ENCODE measurements around the gene NF1. TPM values are rescaled to one million over a fixed set of nuclear protein-coding genes. Genes with fewer than 3 reads are reported as not detected.
"Not testable (repeated sequence)": the region's sequence is repeated elsewhere in the genome, so short reads cannot be mapped to it uniquely, and the experiment has no call there.

The NF1 gene
- total RNA-seq, 1 experiment from 2014 or later: 33.6 TPM

DNA sequence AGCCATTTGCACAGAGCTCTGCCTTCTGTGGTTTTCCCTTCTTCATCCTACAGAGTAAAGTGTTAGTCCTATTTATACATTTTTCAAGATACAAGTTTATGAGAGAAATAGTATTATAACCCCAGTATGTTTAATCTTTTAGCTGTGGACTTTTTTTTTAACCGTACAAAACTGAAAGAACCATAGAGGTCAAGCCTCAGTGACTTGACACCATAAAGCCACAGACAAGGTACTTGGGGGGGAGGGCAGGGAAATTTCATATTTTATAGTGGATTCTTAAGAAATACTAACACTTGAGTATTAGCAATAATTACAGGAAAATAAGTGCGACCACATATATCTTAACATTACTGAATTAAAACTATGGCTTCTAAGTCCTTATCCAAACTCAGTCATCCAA, 279.7 kb downstream of the NF1 start:
- no peak for DNase-seq (ENCODE audit: extremely low read depth, low read depth)

DNA sequence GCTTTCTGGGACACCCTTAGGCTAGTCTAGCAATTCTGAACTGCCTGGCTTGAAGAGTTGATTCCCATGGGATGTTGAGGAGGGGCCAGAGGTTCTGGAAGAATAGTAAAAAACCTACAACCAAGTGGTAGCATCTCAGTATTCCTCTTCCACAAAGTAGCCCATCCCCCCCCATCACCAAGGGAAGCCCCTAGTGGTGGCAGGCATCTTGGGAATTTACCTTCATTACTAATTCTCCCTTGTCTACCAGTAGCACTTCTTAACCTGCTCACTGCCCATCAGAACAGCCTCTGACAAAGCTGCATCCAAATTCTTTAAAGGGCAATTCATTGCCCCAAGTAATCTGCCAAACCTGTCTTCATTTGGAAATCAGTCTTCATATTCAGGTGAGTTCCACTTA, 283.9 kb downstream of the NF1 start:
- DNase-seq (ENCODE audit: extremely low read depth, low read depth): no peak

DNA sequence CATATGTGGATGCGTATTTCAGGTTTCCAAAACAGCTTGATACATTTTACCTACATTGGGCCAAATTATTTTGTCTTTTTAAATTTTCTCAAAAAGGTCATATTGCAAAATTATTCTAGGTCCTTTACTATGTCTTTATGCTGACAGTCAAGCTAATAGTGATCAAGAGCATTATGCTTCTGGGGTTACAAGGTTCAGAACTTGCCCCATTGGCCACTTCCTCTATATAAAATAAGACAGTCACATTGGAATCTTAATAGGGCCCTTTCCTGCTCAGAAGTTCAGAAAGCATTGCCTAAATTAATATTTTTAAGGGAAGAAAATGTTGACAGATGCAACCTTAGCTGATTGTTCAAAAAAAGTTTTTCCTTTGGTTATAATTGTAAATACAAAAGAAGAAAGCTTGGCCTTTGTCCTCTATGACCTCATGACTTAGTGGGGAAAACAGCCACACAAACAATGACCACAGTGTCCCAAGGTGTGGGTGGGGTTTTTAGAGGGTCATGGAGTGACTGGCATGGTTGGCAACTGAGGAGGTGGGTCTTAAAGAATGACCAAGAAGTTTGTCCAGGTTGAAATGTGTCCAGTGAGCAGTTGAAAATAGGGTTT, 284.9 kb downstream of the NF1 start:
- DNase-seq (ENCODE audit: extremely low read depth, low read depth): no peak

DNA sequence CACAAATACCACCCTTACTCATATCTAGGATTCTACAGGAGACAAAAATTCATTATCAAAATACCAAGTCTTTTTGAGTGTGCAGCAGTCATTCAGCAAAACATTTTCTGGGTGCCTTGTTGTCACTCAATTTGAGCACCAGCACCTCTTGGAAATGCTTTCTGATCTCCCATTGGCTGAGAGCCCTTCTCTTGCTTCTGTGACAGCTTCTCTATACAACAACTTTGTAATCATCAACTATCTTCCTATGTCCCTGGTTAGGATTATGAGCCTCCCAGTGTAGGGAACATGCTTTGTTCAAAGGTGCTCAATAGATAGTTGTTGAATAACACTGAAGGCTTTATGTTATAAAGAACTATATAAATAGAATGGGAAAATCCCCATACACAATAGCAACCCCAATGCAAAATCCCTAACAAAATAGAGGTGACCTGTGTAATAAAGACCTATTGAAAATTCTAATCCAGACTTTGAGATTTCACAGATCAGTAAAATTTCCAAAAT, 286.4 kb downstream of the NF1 start:
- DNase-seq (ENCODE audit: extremely low read depth, low read depth): no peak

DNA sequence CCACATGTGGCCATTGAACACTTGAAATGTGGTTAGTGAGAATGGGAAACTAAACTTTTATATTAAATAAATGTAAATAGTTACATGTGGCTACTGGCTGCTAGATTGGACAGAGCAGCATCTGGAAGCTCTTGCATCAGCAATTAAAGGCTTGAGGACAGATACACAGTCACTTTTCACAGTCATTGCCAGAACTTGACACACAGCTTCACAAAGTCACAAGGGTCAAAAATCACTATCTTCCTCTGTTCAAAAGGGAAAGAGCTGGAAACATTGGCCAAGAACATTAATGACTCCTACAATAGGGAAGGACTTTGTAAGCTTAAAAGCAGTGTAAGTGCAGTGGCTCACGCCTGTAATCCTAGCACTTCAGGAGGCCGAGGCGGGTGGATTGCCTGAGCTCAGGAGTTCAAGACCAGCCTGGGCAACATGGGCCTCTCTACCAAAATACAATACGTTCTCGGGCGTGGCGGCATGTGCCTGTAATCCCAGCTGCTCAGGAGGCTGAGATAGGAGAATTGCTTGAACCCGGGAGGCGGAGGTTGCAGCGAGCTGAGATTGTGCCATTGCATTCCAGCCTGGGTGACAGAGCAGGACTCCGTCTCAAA, 288.0 kb downstream of the NF1 start:
- not testable (repeated sequence) for DNase-seq (ENCODE audit: extremely low read depth, low read depth)

DNA sequence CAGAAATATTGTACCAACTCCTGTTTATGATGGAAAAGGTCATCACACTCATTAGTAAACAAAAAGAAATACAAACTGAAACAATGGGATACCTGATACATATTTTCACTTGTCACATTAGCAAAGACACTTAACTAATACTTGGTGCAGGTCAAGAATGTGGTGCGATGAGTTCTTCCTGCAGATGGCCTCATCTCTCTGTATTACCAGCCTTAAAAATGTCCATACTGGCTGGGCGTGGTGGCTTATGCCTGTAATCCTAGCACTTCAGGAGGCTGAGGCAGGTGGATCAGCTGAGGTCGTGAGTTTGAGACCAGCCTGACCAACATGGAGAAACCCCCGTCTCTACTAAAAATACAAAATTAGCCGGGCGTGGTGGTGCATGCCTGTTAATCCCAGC, 288.7 kb downstream of the NF1 start:
- DNase-seq (ENCODE audit: extremely low read depth, low read depth): not testable (repeated sequence)

DNA sequence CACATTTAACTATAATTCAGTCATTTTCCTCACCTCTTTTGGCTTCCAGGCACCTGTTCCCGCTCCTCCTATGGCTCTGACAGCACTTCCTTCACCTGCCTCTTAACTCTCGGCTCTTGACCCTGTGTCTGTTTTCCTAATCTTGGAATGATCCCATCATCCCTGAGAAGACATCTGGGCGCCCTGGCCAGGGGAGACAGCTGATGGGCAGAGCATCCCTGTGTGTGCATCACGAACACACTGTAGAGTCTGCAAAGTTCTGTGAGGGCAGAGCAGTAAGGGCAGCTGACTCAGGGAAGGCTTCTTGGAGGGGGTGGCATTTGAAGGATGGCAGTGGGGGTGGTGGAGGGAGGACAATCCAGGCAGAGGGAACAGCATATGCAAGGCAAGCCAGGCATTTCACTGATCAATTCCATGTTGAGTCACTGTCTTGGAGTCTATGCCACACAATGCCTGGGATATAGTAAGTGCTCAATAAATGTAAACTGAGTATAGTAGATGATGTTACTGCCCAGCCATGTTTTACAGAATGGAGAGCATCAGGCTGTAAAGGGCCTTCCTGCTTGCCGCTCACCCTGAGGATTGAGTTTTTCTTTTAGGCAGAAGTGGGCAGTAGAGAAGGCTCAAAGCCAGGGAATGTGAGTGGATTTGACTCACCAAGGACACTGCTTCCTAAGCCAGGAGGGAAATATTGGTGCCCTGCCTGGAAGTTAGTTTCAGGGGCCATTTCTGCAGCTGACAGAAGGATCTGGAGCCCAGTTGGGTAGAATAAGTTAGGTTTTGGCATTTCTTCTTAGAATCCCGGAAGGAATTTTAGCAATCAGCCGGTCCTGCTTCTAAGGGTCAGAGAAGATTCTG, 290.9 kb downstream of the NF1 start:
- no peak for DNase-seq (ENCODE audit: extremely low read depth, low read depth)

DNA sequence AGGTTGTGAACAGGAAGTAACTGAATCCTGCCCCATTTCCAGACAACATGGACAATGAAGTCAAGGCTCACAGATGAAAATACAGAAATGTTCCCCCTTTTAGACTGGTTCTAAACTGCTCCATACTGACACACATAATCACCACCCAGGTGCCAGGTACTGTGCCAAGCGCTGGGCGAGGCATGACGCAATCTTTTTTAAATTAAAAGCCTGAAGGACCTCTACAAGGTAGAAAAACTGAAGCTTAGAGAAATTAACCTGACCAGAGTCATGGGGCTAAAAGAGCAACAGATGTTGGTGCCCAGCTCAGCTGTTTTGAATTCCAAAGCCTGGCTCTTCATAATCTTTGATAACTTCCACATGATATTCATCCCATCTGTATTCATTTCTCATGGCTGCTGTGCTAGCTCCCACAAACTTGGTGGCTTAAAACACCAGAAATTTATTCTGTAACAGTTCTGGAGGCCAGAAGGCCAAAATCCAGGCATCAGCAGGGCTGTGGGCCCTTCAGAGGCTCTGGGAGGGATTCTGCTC, 291.8 kb downstream of the NF1 start:
- no peak for DNase-seq (ENCODE audit: extremely low read depth, low read depth)

DNA sequence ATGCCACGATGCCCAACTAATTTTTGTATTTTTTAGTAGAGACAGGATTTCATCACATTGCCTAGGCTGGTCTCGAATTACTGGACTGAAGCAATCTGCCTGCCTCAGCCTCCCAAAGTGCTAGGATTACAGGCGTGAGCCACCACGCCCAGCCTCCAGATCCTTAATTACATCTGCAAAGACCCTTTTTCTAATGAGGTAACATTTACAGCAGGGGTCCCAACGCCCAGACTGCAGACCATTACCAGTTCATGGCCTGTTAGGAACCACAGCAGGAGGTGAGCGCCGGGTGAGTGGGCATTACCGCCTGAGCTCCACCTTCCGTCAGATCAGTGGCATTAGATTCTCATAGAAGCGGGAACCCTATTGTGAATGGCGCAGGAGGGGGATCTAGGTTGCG, 292.7 kb downstream of the NF1 start:
- DNase-seq (ENCODE audit: extremely low read depth, low read depth): no peak

DNA sequence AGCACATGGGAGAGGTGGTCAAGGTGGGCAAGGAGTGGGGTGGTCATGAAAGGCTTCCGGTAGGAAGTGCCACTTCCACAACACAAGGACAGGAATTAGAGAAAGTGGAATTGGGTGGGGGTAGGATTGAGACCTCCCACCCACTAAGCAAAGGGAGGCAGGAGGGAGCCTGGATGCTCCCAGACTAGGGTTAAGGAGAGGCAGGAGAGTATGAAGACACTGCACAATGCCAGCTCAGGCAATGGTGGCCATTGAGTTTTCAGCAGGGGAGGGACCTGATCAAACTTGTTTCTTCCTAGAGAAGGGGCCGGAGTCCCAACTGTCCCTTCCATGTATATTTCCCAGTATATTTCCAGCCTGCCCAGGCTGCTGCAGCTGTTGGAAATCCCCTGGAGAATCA, 293.6 kb downstream of the NF1 start:
- DNase-seq (ENCODE audit: extremely low read depth, low read depth): no peak

DNA sequence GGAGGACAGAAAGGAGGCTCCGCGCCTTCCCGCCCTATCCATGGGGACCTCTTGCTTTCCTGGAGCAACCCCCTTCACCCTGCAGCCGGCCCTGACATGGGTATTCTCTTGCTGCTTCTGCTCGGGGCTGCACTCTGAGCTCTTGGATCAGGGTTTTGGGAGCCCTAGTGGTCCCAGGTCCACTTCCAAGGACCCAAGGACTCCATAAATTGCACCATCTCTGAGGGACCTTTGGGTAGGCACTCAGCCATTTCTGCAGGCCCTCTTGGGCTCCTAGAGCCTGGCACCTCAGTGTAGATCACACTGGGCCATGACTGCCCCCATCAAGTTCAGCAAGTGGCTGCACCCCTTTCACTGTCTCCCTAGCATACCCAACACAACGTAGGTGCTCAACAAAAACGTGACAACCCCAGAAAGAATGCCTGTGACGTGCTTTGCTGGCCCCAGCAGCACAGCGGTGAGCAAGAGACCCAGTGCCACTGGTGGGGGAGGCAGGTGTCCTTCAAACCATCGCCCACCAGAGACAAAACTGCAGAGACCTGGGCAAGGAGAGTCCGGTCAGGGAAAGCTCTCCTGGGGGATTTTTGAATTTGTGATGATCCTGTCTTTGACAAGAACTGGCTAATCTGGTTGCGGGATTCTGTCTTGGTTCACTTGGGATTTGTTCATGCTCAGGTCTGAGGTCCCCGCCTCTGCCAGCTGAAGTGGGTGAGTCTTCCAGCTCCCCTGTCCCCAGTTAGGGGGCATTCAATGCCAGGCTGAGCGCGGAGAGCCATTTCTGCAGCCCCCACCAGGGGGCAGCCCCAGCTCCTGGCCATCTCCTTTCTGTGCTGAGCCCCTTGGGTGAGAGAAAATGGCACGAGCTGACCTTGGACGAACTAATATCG, 294.2 kb downstream of the NF1 start:
- peak; percentile 24 for DNase-seq (ENCODE audit: extremely low read depth, low read depth)

DNA sequence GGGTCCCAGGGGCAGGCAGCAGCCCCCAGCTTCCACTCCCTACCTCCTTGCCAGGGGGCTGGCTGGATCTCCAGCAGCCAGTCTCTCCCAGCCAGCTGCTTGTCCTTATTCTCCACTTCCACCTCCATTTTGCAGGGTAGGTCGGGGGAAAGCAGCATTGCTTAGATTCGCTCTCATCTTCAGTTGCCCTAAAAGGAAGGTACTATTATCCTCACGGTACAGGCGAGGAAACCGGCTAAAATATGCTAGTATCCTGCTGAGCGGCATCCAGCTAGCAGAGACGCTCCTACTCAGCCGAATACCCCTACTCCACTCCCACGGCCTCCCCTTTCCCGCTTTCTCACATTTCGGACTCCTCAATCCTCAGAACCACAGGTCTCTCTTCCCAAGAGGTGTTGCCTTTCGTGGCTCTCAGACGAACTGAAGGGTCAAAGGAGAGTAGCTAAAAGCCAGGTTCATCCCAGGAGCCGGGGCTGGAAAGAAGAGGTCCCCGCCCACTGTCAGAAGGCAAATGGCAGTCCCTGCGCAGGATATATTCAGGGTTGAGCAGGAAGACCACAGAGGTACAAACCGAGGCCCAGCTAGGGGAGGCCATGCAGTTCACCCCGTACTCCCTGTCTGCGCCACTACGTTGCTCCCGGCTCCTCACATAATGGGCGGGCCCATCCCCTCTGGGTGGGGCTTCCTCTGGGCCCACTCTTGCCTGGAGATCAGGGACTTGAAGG, 295.0 kb downstream of the NF1 start:
- no peak for DNase-seq (ENCODE audit: extremely low read depth, low read depth)

DNA sequence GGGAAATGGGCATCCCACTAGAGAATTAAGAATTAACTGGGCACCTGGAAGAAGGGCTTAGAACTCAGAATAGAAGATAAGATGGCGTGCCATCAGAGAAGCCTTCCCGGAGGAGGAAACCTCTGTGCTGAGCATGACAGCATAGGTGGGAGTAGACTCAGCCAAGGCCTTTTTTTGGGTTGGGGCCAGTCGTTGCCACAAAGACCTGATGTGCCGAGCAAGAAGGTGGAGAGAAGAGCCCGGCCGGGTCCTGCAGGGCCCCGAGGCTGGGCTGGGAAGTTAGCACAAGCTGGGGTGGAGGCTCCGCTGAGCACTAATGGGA, 295.6 kb downstream of the NF1 start:
- DNase-seq (ENCODE audit: extremely low read depth, low read depth): no peak

DNA sequence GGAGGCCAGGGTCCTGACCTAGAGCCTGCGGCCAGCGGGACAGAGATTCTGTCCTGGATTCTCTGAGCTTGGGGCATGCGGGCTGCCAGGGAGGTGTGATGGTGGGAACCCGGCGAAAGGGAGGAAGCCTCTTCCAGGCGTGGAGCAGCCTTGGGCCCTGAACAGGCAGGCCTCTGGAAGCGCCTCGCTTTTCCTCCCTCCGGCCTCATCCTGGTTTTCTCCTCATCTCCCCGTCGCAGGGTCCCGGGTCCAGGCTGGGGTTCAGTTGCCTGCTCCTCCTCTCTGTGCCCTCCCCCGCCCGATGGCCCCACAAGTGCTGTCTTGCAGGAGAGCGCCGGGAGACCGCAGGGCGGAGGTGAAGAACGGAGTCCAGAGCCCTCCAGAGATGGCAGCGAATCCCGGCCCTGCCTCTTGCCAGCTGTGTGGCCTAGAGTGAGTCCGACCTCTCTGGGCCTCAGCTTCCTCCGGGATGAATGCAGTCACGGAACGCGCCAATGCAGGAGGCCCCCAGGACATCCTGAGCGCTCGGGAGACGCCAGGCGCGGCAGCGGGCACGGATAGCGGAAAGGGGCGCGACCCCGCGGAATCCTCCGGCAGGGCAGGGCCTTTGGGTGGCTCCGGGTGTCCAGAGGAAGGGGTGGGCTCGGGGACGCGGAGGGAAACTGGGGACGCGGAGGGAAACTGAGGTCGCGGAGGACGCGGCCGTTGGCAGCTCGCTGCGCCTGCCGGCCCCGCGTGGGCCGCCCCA, 296.1 kb downstream of the NF1 start:
- DNase-seq (ENCODE audit: extremely low read depth, low read depth): no peak

DNA sequence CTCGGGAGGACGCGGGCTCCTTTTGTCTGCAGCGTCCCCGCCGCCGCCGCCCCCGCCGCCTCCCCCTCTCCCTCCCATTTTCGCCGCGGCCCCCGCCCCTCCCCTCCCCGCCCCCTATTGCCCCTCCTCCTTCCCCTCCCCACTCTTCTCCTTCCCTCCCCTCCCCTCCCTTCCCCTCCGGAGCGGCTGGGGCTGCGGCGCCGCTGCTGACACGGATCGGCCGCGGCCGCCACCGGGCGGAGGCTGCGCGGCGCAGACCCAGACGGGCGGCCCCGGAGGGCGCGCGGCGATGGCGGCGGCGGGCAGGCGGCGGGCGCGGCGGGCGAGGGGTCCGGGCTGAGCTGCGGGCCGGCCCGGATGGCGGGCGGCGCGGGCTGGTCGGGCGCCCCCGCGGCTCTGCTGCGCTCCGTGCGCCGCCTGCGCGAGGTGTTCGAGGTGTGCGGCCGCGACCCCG, 296.7 kb downstream of the NF1 start, which contains the start of gene RAB11FIP4:
Gene RAB11FIP4 (plus strand): TSS at position 180 of the 454 bp plus-strand sequence. CDS start 178 bp downstream, at position 358.
- DNase-seq (ENCODE audit: extremely low read depth, low read depth): no peak

DNA sequence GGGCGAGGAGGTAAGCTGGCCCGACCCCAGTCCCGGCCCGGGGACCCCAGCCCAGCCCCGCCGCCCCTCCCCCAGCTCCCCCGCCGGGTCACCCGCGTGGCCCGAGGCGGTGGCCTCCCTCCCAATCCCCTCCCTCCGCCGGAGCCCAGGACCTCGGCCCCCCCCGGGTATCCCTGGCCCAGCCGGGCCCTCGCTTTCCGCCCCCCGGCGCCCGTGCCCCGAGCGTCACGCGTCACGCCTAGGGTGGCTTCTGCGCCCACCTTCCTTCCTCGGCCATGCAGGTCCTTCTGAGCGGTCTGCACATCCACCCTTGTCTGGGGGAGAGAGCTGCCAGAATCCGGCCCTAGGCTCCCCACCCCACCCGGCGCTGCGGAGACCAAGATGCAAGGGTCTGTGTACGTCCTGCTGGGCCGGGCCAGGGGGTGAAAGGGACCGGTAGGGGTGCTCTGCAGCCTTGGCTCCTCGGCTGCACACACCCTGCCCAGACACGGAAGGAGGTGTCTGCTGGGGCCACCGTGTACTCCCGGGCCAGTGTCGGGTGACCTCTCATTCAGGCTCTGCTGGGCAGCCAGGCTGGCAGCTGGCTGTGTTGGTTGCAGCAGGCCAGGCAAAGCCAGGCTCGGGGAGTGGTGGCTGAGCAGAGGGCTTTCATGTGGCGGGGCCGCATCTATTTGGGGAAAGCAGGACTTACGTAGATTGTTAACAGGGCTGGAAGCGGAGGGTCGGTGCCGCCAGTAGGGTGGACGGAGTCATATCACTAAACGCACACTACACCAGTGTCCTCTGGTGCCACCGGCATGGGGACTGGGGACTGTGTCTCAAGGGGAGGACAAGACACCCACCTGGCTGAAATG, 297.5 kb downstream of the NF1 start:
- no peak for DNase-seq (ENCODE audit: extremely low read depth, low read depth)

DNA sequence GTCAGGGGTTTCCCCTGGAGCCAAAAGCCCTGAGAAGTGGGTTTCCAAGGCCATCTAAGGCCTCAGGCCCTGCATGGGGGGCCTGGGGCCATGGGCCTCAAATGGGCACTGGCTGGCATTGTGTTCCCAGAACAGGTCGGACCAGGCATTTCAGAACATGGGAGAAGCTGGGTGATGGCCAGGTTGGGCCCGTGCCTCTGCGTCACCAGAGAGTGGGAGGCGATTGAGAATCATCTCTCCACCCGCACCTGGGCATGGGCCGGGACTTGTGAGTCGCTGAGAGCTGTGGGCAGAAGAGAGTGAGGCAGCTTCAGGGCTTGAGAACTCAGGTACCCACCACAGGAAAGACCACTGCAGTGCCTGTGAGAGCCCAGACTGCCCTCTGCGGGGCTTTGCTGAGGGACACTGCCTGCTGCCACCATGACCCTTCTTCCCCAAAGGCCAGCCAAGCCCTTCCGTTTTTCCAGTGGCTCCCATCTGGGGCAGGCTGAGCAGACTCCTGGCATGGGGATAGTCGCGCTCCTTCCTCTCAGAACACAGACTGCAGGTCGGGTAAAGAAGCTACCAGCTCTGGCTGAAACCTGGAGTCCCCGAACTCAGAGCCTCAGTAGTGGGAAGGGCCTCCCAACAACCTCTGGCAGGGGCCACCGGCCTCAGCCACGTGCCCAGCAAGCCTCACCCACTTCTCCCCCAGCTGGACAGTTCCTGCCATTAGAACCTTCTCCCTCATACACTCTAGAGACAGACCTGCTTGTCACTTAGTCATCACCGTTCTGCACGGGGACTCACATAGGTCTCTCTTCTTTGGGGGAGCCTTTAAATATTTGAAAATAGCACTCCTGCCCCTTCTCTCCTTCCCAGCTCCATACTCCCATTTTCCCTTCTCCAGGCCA, 298.3 kb downstream of the NF1 start:
- DNase-seq (ENCODE audit: extremely low read depth, low read depth): no peak

Measured in NCI-H460 (cell line).